Hepatocyte (in vitro differentiated cells): ENCODE measurements around the gene TTC28. TPM values are rescaled to one million over a fixed set of nuclear protein-coding genes. Genes with fewer than 3 reads are reported as not detected.
"Not testable (repeated sequence)": the region's sequence is repeated elsewhere in the genome, so short reads cannot be mapped to it uniquely, and the experiment has no call there.

Experiments used
- DNase-seq: peaks from one replicate; pipeline ENCODE4 v3.0.0-alpha.2; 2016; ENCODE audit warnings: low spot score
- H2AFZ ChIP-seq: fragments of 200-600 bp; sonication (generic); 2 replicates; pipeline ENCODE4 v1.6.0; 2016; ENCODE audit warnings: antibody characterized with exemption, mild to moderate bottlenecking
- H3K27ac ChIP-seq: fragments of 200-600 bp; sonication (generic); 2 replicates; pipeline ENCODE4 v1.5.1; 2016; ENCODE audit warnings: mild to moderate bottlenecking
- H3K27me3 ChIP-seq: fragments of 200-600 bp; sonication (generic); 2 replicates; pipeline ENCODE4 v1.6.1; 2016
- H3K36me3 ChIP-seq: fragments of 200-600 bp; sonication (generic); replicated peaks from 2 replicates; pipeline ENCODE4 v1.5.1; 2016; ENCODE audit warnings: low read depth; ENCODE audit not compliant: insufficient read depth
- H3K4me1 ChIP-seq: fragments of 200-600 bp; sonication (generic); 2 replicates; pipeline ENCODE4 v1.5.1; 2016; ENCODE audit warnings: mild to moderate bottlenecking, moderate library complexity; ENCODE audit not compliant: insufficient read depth
- H3K4me2 ChIP-seq: fragments of 200-600 bp; sonication (generic); 2 replicates; pipeline ENCODE4 v1.6.0; 2016
- H3K4me3 ChIP-seq: fragments of 200-600 bp; sonication (generic); 2 replicates; pipeline ENCODE4 v1.5.1; 2016; ENCODE audit warnings: mild to moderate bottlenecking
- H3K79me2 ChIP-seq: fragments of 200-600 bp; sonication (generic); 2 replicates; pipeline ENCODE4 v1.6.0; 2017; ENCODE audit warnings: mild to moderate bottlenecking
- H3K9me2 ChIP-seq: fragments of 200-600 bp; sonication (generic); replicated peaks from 2 replicates; pipeline ENCODE4 v1.6.0; 2017; ENCODE audit warnings: mild to moderate bottlenecking; ENCODE audit not compliant: insufficient read depth
- H3K9me3 ChIP-seq: fragments of 200-600 bp; sonication (generic); 2 replicates; pipeline ENCODE4 v1.5.1; 2016; ENCODE audit warnings: low read depth, mild to moderate bottlenecking
- H4K20me1 ChIP-seq: fragments of 200-600 bp; sonication (generic); 2 replicates; pipeline ENCODE4 v1.6.0; 2016; ENCODE audit warnings: mild to moderate bottlenecking; ENCODE audit not compliant: insufficient read depth, poor library complexity, severe bottlenecking
- EZH2 ChIP-seq: fragments of 200-600 bp; sonication (generic); IDR thresholded peaks from 2 replicates; pipeline ENCODE4 v1.6.1; 2016; ENCODE audit warnings: antibody characterized with exemption, mild to moderate bottlenecking, borderline replicate concordance
- EZH2phosphoT487 ChIP-seq: fragments of 200-600 bp; sonication (generic); IDR thresholded peaks from one replicate; pipeline ENCODE4 v1.6.1; 2018; ENCODE audit warnings: antibody characterized with exemption, mild to moderate bottlenecking, low read depth, moderate library complexity; ENCODE audit not compliant: unreplicated experiment, severe bottlenecking
- WGBS: methylation state at CpG from one replicate; pipeline ENCODE4 v1.1.6; 2016; ENCODE audit warnings: low lambda C conversion rate; ENCODE audit errors: missing lambda C conversion rate; 5-methylcytosine and 5-hydroxymethylcytosine counted together
- polyA plus RNA-seq: library from polyadenylated mRNA; unstranded; fragments of >200 nt; fragmentation: Nextera tagmentation; extraction: Ambion mirVana; gene quantifications from 2 replicates; pipeline ENCODE4 v1.2.1, GENCODE V29; 2016
- total RNA-seq: library from RNA; depleted of rRNA; stranded (reverse); fragments of >200 nt; gene quantifications from 2 replicates; pipeline ENCODE4 v1.2.3, GENCODE V29; 2014
- TF ChIP-seq, protein P1 (sequence below): fragments of 200-600 bp; sonication (generic); IDR thresholded peaks from 2 replicates; pipeline ENCODE4 v1.5.1; 2016; ENCODE audit warnings: antibody characterized with exemption, mild to moderate bottlenecking; ENCODE audit not compliant: poor library complexity

TTC28 gene
- total and polyA plus RNA-seq, 2 experiments from 2014 or later, result 14.7 to 30.4 TPM

DNA sequence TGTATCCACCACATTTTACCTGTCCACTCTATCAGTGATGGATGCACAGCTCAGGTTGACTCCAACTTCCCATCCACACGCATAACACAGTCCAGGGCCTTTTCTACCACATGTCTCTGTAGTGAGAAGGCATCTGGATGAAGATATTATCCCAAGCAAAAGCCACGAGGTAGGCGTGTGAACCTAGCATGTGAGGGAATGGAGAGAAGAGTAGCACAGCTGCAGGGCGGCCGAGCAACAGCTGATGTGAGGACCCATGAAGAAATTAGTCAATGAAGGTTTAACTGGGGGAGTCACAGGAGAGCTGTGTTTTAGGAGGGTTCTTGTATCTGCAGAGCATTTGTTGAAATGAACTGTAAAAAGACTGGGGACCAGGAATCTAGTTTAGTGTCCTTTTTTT is 616.0 kb downstream of the TTC28 start:
- Histone ChIP-seq H3K27ac (no peak overlapping the region), H3K4me3 (no peak overlapping the region), H3K4me1 (no peaks in the 10 kb centered on the region), H3K4me2 (no peak overlapping the region), H3K27me3 (no peaks in the 10 kb centered on the region), H4K20me1 (no peaks in the 10 kb centered on the region), H3K79me2 (no peaks in the 10 kb centered on the region), H3K9me2 (no peaks in the 10 kb centered on the region), H3K9me3 (no peaks in the 10 kb centered on the region), H3K36me3 (no peaks in the 10 kb centered on the region), H2AFZ (no peak overlapping the region)
- 98% methylated on average over 5 of the region's 5 CpGs for WGBS
- DNase-seq, result no peak
- no peak for TF ChIP-seq EZH2phosphoT487
- TF ChIP-seq EZH2, result no peak
- TF ChIP-seq, protein P1, sequence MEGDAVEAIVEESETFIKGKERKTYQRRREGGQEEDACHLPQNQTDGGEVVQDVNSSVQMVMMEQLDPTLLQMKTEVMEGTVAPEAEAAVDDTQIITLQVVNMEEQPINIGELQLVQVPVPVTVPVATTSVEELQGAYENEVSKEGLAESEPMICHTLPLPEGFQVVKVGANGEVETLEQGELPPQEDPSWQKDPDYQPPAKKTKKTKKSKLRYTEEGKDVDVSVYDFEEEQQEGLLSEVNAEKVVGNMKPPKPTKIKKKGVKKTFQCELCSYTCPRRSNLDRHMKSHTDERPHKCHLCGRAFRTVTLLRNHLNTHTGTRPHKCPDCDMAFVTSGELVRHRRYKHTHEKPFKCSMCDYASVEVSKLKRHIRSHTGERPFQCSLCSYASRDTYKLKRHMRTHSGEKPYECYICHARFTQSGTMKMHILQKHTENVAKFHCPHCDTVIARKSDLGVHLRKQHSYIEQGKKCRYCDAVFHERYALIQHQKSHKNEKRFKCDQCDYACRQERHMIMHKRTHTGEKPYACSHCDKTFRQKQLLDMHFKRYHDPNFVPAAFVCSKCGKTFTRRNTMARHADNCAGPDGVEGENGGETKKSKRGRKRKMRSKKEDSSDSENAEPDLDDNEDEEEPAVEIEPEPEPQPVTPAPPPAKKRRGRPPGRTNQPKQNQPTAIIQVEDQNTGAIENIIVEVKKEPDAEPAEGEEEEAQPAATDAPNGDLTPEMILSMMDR, result no peak

DNA sequence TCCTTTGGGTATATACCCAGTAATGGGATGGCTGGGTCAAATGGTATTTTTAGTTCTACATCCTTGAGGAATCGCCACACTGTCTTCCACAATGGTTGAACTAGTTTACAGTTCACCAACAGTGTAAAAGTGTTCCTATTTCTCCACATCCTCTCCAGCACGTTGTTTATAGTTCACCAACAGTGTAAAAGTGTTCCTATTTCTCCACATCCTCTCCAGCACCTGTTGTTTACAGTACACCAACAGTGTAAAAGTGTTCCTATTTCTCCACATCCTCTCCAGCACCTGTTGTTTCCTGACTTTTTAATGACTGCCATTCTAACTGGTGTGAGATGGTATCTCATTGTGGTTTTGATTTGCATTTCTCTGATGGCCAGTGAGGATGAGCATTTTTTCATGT is 619.0 kb downstream of the TTC28 start:
- H3K36me3 ChIP-seq, H3K27ac ChIP-seq, H3K9me3 ChIP-seq, H3K4me2 ChIP-seq, DNase-seq, H3K27me3 ChIP-seq, H3K4me3 ChIP-seq, H3K9me2 ChIP-seq, H3K4me1 ChIP-seq, H2AFZ ChIP-seq, H4K20me1 ChIP-seq, H3K79me2 ChIP-seq: not testable (repeated sequence)
- WGBS, result 100% methylated on average over 2 of the region's 2 CpGs

DNA sequence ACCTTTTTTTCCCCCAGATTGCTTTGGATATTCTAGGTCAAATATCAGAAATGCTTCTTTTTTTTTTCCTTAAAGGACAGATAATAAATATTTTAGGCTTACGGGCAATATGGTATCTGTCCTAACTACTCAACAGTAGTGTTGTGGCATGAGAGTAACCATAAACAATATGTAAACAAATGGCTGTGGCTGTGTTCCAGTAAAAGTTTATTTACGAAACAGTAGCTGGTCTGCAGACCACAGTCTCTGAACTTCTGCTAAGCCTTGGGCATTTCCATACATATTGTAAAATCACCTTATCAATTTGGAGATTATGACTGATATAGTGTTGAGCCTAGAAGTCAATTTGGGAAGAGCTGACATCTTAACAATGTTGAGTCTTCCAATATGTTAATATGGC is 621.6 kb downstream of the TTC28 start:
- TF ChIP-seq EZH2 (no peak), EZH2phosphoT487 (no peak)
- TF ChIP-seq, protein P1, result no peak
- H3K36me3 ChIP-seq, result no peaks in the 10 kb centered on the region
- no peaks in the 10 kb centered on the region for H3K4me1 ChIP-seq
- H3K4me2 ChIP-seq, result no peak overlapping the region
- no peaks in the 10 kb centered on the region for H3K9me2 ChIP-seq
- no peak overlapping the region for H3K4me3 ChIP-seq
- no peaks in the 10 kb centered on the region for H3K27me3 ChIP-seq
- no peak overlapping the region for H3K27ac ChIP-seq
- no peak for DNase-seq
- 85% methylated on average over 2 of the region's 2 CpGs for WGBS
- no peaks in the 10 kb centered on the region for H3K79me2 ChIP-seq
- H3K9me3 ChIP-seq, result no peaks in the 10 kb centered on the region
- no peak overlapping the region for H2AFZ ChIP-seq
- H4K20me1 ChIP-seq, result no peaks in the 10 kb centered on the region

DNA sequence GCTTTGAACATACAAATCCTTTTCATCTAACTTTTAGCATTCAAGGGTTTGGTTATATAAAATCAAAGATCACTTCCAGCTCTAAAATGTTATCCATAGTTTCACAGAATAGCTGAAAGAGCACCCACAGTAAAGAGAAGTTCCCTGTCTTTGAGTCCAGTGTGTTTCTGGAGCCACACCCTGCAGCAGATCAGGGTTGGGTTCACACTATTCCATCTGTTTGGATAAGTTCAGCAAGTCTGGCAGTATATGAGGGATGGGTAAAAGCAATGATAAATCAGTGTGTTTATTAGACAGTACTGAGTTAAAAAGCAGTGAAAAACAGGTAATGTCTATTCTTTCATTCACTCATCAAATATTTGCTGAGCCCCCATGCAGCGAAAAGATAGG is 624.8 kb downstream of the TTC28 start:
- no peak overlapping the region for H2AFZ ChIP-seq
- H3K9me2 ChIP-seq, result no peaks in the 10 kb centered on the region
- WGBS, result 96% methylated on average over 1 of the region's 1 CpG
- TF ChIP-seq, protein P1, result no peak
- H3K27ac ChIP-seq, result no peak overlapping the region
- no peak overlapping the region for H3K4me3 ChIP-seq
- no peaks in the 10 kb centered on the region for H4K20me1 ChIP-seq
- no peaks in the 10 kb centered on the region for H3K9me3 ChIP-seq
- no peaks in the 10 kb centered on the region for H3K4me1 ChIP-seq
- no peaks in the 10 kb centered on the region for H3K36me3 ChIP-seq
- DNase-seq, result no peak
- H3K4me2 ChIP-seq, result no peak overlapping the region
- no peaks in the 10 kb centered on the region for H3K27me3 ChIP-seq
- no peaks in the 10 kb centered on the region for H3K79me2 ChIP-seq
